HCT116 (cell line): ENCODE results near the gene RRAGC. TPM values are rescaled to one million over a fixed set of nuclear protein-coding genes. Genes with fewer than 3 reads are reported as not detected.

Experiments
- ATAC-seq: fragments of 200-7000 bp; cut with Tn5 transposase; 2 replicates; pipeline ENCODE4 v1.9.1; 2020; ENCODE audit warnings: mild to moderate bottlenecking, moderate library complexity
- BruUV-seq: library from RNA; stranded (reverse); fragments of 400-500 nt; replicated peaks from 2 replicates; lab custom pipeline; 2021; lab: Mats Ljungman, UMichigan
- CTCF ChIA-PET: fragments of 300-600 bp; sonication (Branson Sonifier 250); formaldehyde crosslinking; loops from one replicate; lab custom pipeline; 2021; ENCODE audit warnings: antibody characterized with exemption; lab: Charles Lee
- POLR2A ChIA-PET: fragments of 300-600, 350-600 bp; sonication (Branson Sonifier 250); formaldehyde crosslinking; loops from one replicate; lab custom pipeline; 2021; ENCODE audit warnings: antibody characterized with exemption; lab: Charles Lee
- RAD21 ChIA-PET, 2 experiments: fragments of 300-600 bp; sonication (Branson Sonifier 250); formaldehyde crosslinking; loops; one replicate each; lab custom pipeline; 2023; ENCODE audit warnings: low total read pairs in 2 of 2; ENCODE audit not compliant: uncharacterized antibody in 2 of 2, unreplicated experiment in 2 of 2, low non-redundant PET in 1 of 2; lab: Charles Lee
- DNase-seq: peaks from one replicate; pipeline ENCODE4 v3.0.0-alpha.2; 2010; ENCODE audit warnings: low read depth, low spot score
- H2AFZ ChIP-seq: fragments of 200-600 bp; shearing (Covaris generic), sonication (generic); 2 replicates; pipeline ENCODE4 v1.6.1; 2017; ENCODE audit warnings: low read depth, mixed run types, mixed read lengths, antibody characterized with exemption, low read length; ENCODE audit not compliant: poor library complexity, severe bottlenecking
- H3K27ac ChIP-seq: 2 replicates; pipeline ENCODE4 v1.5.1; 2012; ENCODE audit warnings: low read depth, low read length
- H3K27me3 ChIP-seq: fragments of 200-600 bp; sonication (generic); 2 replicates; pipeline ENCODE4 v1.6.1; 2016; ENCODE audit warnings: mixed run types, low read length, mixed read lengths; ENCODE audit not compliant: insufficient read depth
- H3K36me3 ChIP-seq, 2 experiments: fragments of 200-500 bp in 1 of 2; fragments of 200-600 bp in 1 of 2; sonication (Bioruptor generic) in 1 of 2; sonication (generic) in 1 of 2; 2 replicates each; pipeline versions ENCODE4 v1.5.1 to v1.6.1; 2014 to 2016; ENCODE audit warnings: low read length in 2 of 2, inconsistent platforms in 1 of 2, mixed read lengths in 1 of 2, mixed run types in 1 of 2; ENCODE audit not compliant: insufficient read depth in 2 of 2, control insufficient read depth in 1 of 2
- H3K4me1 ChIP-seq, 2 experiments: fragments of 200-600 bp in 1 of 2; sonication (generic) in 1 of 2; 2 replicates each; pipeline versions ENCODE4 v1.5.1 to v1.6.1; 2012 to 2017; ENCODE audit warnings: low read length in 2 of 2, inconsistent platforms in 1 of 2, mild to moderate bottlenecking in 1 of 2, mixed read lengths in 1 of 2, mixed run types in 1 of 2, moderate library complexity in 1 of 2; ENCODE audit not compliant: insufficient read depth in 2 of 2, control insufficient read depth in 1 of 2
- H3K4me2 ChIP-seq: fragments of 200-600 bp; sonication (generic); 2 replicates; pipeline ENCODE4 v1.6.1; 2017; ENCODE audit warnings: mixed run types, low read length, mixed read lengths
- H3K4me3 ChIP-seq, 2 experiments: fragments of 200-600 bp in 1 of 2; sonication (generic) in 1 of 2; replicated peaks in 1 of 2; 2 replicates each; pipeline ENCODE4 v1.5.1; 2011 to 2016; ENCODE audit warnings: low read length in 2 of 2, control low read depth in 1 of 2, low read depth in 1 of 2, mild to moderate bottlenecking in 1 of 2, mixed read lengths in 1 of 2, mixed run types in 1 of 2
- H3K79me2 ChIP-seq: fragments of 200-600 bp; sonication (generic); 2 replicates; pipeline ENCODE4 v1.6.1; 2017; ENCODE audit warnings: mild to moderate bottlenecking, mixed run types, low read length, moderate library complexity, mixed read lengths; ENCODE audit not compliant: insufficient read depth
- H3K9ac ChIP-seq: fragments of 200-600 bp; sonication (generic); 2 replicates; pipeline ENCODE4 v1.6.1; 2016; ENCODE audit warnings: low read length, mixed read lengths
- H3K9me2 ChIP-seq: fragments of 200-600 bp; sonication (generic), shearing (Covaris generic); 2 replicates; pipeline ENCODE4 v1.6.1; 2017; ENCODE audit warnings: mixed run types, mild to moderate bottlenecking, moderate library complexity; ENCODE audit not compliant: insufficient read depth
- H3K9me3 ChIP-seq, 2 experiments: fragments of 200-500 bp in 1 of 2; fragments of 200-600 bp in 1 of 2; sonication (Bioruptor generic) in 1 of 2; sonication (generic) in 1 of 2; 2 replicates each; pipeline ENCODE4 v1.6.1; 2014 to 2017; ENCODE audit warnings: low read length in 2 of 2, mixed read lengths in 2 of 2, inconsistent platforms in 1 of 2, low read depth in 1 of 2, mild to moderate bottlenecking in 1 of 2, mixed run types in 1 of 2, moderate library complexity in 1 of 2; ENCODE audit not compliant: control insufficient read depth in 1 of 2, insufficient read depth in 1 of 2
- H4K20me1 ChIP-seq: fragments of 200-600 bp; sonication (generic), shearing (Covaris generic); 2 replicates; pipeline ENCODE4 v1.6.1; 2017; ENCODE audit warnings: mixed run types, mild to moderate bottlenecking, moderate library complexity; ENCODE audit not compliant: insufficient read depth
- CBX3 ChIP-seq: IDR thresholded peaks from 2 replicates; pipeline ENCODE4 v1.6.1; 2012; ENCODE audit warnings: low read depth
- CEBPB ChIP-seq: IDR thresholded peaks from 2 replicates; pipeline ENCODE4 v1.6.1; 2012; ENCODE audit warnings: low read depth
- EGR1 ChIP-seq: IDR thresholded peaks from 2 replicates; pipeline ENCODE4 v1.6.1; 2012; ENCODE audit warnings: low read depth
- ELF1 ChIP-seq: IDR thresholded peaks from 2 replicates; pipeline ENCODE4 v1.6.1; 2012; ENCODE audit warnings: low read depth, borderline replicate concordance
- EZH2 ChIP-seq: fragments of 200-600 bp; sonication (generic); IDR thresholded peaks from 2 replicates; pipeline ENCODE4 v1.6.1; 2017; ENCODE audit warnings: antibody characterized with exemption, mixed run types
- EZH2phosphoT487 ChIP-seq: fragments of 200-600 bp; IDR thresholded peaks from 2 replicates; pipeline ENCODE4 v1.6.1; 2018; ENCODE audit warnings: antibody characterized with exemption, borderline replicate concordance
- JUND ChIP-seq: IDR thresholded peaks from 2 replicates; pipeline ENCODE4 v1.6.1; 2012
- POLR2A ChIP-seq: IDR thresholded peaks from 2 replicates; pipeline ENCODE4 v1.7.0; 2011; ENCODE audit warnings: borderline replicate concordance; ENCODE audit not compliant: insufficient read depth, insufficient read length; ENCODE audit errors: extremely low read depth
- POLR2AphosphoS5 ChIP-seq: IDR thresholded peaks from 2 replicates; pipeline ENCODE4 v1.6.1; 2011; ENCODE audit warnings: mild to moderate bottlenecking, low read depth, low read length, moderate library complexity
- RAD21 ChIP-seq: IDR thresholded peaks from 2 replicates; pipeline ENCODE4 v1.6.1; 2012; ENCODE audit warnings: low read depth, mild to moderate bottlenecking
- SIN3A ChIP-seq: IDR thresholded peaks from 2 replicates; pipeline ENCODE4 v1.6.1; 2012; ENCODE audit warnings: low read depth
- SP1 ChIP-seq: IDR thresholded peaks from 2 replicates; pipeline ENCODE4 v1.6.1; 2012; ENCODE audit warnings: low read depth
- SRF ChIP-seq: IDR thresholded peaks from 2 replicates; pipeline ENCODE4 v1.6.1; 2012; ENCODE audit warnings: low read depth
- ZNF274 ChIP-seq: fragments of 200-500 bp; sonication (Bioruptor generic); IDR thresholded peaks from 2 replicates; pipeline ENCODE4 v1.6.1; 2014; ENCODE audit warnings: mild to moderate bottlenecking, low read depth, low read length, inconsistent platforms
- intact Hi-C: fragments of 100-400 bp; cut with micrococcal nuclease; formaldehyde crosslinking; loops from 2 replicates; pipeline ENCODE4 v1.10.0; 2022
- total RNA-seq: library from RNA; stranded (reverse); gene quantifications from one replicate; pipeline ENCODE4 v1.2.1, GENCODE V29; 2021; ENCODE audit not compliant: unreplicated experiment
- TF ChIP-seq, protein P1 (sequence below): IDR thresholded peaks from 2 replicates; pipeline ENCODE4 v1.6.1; 2012
- TF ChIP-seq, protein P2 (sequence below): IDR thresholded peaks from 2 replicates; pipeline ENCODE4 v1.6.1; 2012; ENCODE audit warnings: low read depth

Gene RRAGC
- total RNA-seq, 1 experiment from 2014 or later, result 11.7 TPM

DNA sequence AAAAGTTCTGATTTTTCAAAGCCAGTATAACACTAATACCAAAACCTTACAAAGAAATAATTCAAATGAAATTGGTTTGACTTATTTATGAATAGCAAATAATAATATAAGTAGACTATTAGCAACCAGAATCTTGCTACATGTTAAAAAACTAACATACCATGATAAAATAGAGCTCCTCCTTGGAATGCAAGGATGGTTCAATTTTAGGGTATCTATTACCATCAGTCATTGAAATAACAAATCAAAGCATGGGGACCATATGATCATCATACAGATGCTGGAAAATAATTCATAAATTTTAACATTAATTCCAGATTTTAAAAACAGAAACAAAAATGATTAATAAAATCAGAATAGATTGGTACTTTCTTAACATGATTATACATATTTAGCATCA, 66.3 kb downstream of the RRAGC start:
- H3K4me2 ChIP-seq, result no peak overlapping the region
- BruUV-seq, result no TSS peak
- H3K9me2 ChIP-seq, result no peaks in the 10 kb centered on the region
- H3K9ac ChIP-seq, result no peak overlapping the region
- no peaks in the 10 kb centered on the region for H4K20me1 ChIP-seq
- H3K27ac ChIP-seq, result no peak overlapping the region
- H3K4me1 ChIP-seq, result peaks cover 3 to 5% of the 10 kb centered on the region in 2 experiments; a peak in 1 of 4 replicates
- TF ChIP-seq SRF, result no peak
- no peak for TF ChIP-seq JUND
- no peak for TF ChIP-seq EZH2
- TF ChIP-seq ZNF274, result no peak
- no peak for TF ChIP-seq ELF1
- TF ChIP-seq POLR2A, result no peak
- no peak for TF ChIP-seq CBX3
- TF ChIP-seq SIN3A, result no peak
- no peak for TF ChIP-seq RAD21
- no peak for TF ChIP-seq SP1
- TF ChIP-seq EZH2phosphoT487, result no peak
- TF ChIP-seq, protein P1, sequence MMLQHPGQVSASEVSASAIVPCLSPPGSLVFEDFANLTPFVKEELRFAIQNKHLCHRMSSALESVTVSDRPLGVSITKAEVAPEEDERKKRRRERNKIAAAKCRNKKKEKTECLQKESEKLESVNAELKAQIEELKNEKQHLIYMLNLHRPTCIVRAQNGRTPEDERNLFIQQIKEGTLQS, result no peak
- no peak for TF ChIP-seq POLR2AphosphoS5
- TF ChIP-seq, protein P2, sequence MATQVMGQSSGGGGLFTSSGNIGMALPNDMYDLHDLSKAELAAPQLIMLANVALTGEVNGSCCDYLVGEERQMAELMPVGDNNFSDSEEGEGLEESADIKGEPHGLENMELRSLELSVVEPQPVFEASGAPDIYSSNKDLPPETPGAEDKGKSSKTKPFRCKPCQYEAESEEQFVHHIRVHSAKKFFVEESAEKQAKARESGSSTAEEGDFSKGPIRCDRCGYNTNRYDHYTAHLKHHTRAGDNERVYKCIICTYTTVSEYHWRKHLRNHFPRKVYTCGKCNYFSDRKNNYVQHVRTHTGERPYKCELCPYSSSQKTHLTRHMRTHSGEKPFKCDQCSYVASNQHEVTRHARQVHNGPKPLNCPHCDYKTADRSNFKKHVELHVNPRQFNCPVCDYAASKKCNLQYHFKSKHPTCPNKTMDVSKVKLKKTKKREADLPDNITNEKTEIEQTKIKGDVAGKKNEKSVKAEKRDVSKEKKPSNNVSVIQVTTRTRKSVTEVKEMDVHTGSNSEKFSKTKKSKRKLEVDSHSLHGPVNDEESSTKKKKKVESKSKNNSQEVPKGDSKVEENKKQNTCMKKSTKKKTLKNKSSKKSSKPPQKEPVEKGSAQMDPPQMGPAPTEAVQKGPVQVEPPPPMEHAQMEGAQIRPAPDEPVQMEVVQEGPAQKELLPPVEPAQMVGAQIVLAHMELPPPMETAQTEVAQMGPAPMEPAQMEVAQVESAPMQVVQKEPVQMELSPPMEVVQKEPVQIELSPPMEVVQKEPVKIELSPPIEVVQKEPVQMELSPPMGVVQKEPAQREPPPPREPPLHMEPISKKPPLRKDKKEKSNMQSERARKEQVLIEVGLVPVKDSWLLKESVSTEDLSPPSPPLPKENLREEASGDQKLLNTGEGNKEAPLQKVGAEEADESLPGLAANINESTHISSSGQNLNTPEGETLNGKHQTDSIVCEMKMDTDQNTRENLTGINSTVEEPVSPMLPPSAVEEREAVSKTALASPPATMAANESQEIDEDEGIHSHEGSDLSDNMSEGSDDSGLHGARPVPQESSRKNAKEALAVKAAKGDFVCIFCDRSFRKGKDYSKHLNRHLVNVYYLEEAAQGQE, result no peak
- no peak for TF ChIP-seq EGR1
- no peak for TF ChIP-seq CEBPB
- H3K79me2 ChIP-seq, result no peaks in the 10 kb centered on the region
- DNase-seq (no peak), ATAC-seq (no peak)
- ChIA-PET POLR2A (no interaction called here), CTCF (no interaction called here), RAD21 (no interaction called here)
- H3K4me3 ChIP-seq, result no peak overlapping the region
- no peak overlapping the region for H2AFZ ChIP-seq
- H3K27me3 ChIP-seq, result peaks cover 6% of the 10 kb centered on the region; the same call in 1 of the 2 replicates
- H3K9me3 ChIP-seq, result peaks cover 5 to 10% of the 10 kb centered on the region in 2 experiments; a peak in 2 of 4 replicates
- no peaks in the 10 kb centered on the region for H3K36me3 ChIP-seq
- intact Hi-C loops, result no loop called here
